HL-60 (cell line): ENCODE data around the gene LPIN1.

Experiments used
- GABPA ChIP-seq: IDR thresholded peaks from 2 replicates; pipeline ENCODE4 v1.6.1; 2012; ENCODE audit warnings: low read depth
- POLR2AphosphoS5 ChIP-seq: IDR thresholded peaks from 2 replicates; pipeline ENCODE4 v1.6.1; 2012; ENCODE audit warnings: low read depth
- TF ChIP-seq, protein P1 (sequence below): IDR thresholded peaks from one replicate; pipeline ENCODE4 v1.5.1; 2011; ENCODE audit warnings: low read length, control low read depth, inconsistent platforms; ENCODE audit not compliant: insufficient read depth
- TF ChIP-seq, protein P2 (sequence below): IDR thresholded peaks from 2 replicates; pipeline ENCODE4 v1.6.1; 2012; ENCODE audit warnings: low read depth; ENCODE audit not compliant: insufficient replicate concordance

DNA sequence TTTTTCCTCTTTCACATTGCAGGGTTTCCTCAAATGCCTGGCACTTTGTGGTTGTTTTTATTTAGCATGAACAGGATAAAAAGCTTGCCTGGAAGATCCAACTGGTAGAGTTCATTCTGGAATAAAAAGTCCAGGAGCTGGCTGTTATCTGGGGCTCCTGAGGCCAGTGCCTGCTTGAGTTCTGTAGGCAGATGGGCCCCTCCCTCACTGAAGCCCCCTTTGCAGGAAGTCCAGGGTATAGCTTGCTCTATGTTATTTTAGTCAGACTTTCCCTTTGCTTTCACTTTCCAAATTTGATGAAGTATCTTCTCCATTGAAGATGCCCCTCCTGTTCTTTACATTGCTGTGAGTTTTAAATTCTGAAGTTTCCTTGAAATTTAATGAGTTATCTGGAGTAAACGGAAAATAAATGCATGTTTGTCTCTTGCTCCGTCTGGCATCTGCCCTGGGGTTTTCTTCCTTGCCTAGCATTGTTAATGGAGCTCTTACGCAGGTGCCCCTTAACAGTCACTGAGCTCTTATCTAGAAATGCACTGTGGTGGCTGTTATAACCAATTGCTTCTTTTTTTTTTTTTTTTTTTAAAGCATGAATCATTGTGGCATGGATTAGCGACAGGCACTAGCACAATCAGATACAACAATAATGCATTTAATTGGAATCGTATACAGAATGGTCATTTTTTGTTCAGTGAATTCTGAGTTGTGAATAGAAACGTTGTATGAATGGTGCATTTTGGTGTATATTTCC, 27.0 kb upstream of the LPIN1 start:
- no peak for TF ChIP-seq POLR2AphosphoS5
- TF ChIP-seq, protein P1, sequence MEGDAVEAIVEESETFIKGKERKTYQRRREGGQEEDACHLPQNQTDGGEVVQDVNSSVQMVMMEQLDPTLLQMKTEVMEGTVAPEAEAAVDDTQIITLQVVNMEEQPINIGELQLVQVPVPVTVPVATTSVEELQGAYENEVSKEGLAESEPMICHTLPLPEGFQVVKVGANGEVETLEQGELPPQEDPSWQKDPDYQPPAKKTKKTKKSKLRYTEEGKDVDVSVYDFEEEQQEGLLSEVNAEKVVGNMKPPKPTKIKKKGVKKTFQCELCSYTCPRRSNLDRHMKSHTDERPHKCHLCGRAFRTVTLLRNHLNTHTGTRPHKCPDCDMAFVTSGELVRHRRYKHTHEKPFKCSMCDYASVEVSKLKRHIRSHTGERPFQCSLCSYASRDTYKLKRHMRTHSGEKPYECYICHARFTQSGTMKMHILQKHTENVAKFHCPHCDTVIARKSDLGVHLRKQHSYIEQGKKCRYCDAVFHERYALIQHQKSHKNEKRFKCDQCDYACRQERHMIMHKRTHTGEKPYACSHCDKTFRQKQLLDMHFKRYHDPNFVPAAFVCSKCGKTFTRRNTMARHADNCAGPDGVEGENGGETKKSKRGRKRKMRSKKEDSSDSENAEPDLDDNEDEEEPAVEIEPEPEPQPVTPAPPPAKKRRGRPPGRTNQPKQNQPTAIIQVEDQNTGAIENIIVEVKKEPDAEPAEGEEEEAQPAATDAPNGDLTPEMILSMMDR = no peak
- TF ChIP-seq, protein P2, sequence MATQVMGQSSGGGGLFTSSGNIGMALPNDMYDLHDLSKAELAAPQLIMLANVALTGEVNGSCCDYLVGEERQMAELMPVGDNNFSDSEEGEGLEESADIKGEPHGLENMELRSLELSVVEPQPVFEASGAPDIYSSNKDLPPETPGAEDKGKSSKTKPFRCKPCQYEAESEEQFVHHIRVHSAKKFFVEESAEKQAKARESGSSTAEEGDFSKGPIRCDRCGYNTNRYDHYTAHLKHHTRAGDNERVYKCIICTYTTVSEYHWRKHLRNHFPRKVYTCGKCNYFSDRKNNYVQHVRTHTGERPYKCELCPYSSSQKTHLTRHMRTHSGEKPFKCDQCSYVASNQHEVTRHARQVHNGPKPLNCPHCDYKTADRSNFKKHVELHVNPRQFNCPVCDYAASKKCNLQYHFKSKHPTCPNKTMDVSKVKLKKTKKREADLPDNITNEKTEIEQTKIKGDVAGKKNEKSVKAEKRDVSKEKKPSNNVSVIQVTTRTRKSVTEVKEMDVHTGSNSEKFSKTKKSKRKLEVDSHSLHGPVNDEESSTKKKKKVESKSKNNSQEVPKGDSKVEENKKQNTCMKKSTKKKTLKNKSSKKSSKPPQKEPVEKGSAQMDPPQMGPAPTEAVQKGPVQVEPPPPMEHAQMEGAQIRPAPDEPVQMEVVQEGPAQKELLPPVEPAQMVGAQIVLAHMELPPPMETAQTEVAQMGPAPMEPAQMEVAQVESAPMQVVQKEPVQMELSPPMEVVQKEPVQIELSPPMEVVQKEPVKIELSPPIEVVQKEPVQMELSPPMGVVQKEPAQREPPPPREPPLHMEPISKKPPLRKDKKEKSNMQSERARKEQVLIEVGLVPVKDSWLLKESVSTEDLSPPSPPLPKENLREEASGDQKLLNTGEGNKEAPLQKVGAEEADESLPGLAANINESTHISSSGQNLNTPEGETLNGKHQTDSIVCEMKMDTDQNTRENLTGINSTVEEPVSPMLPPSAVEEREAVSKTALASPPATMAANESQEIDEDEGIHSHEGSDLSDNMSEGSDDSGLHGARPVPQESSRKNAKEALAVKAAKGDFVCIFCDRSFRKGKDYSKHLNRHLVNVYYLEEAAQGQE = no peak
- TF ChIP-seq GABPA = no peak
